Caco-2 (cell line): ENCODE data around the gene FAM117B. TPM values are rescaled to one million over a fixed set of nuclear protein-coding genes. Genes with fewer than 3 reads are reported as not detected.

Source experiments
- BruUV-seq: library from RNA; stranded (reverse); fragments of 400-500 nt; replicated peaks from 2 replicates; lab custom pipeline; 2021; lab: Mats Ljungman, UMichigan
- CTCF ChIA-PET: fragments of 300-600 bp; sonication (Branson Sonifier 250); formaldehyde crosslinking; loops from one replicate; lab custom pipeline; 2022; ENCODE audit warnings: antibody characterized with exemption; lab: Charles Lee
- POLR2A ChIA-PET: fragments of 300-600 bp; sonication (Branson Sonifier 250); formaldehyde crosslinking; loops from one replicate; lab custom pipeline; 2022; ENCODE audit warnings: antibody characterized with exemption; lab: Charles Lee
- DNase-seq, 2 experiments: peaks; one replicate each; pipeline versions ENCODE4 v3.0.0 to v3.0.0-alpha.2; 2020 to 2022
- H3K27me3 ChIP-seq: replicated peaks from 2 replicates; pipeline ENCODE4 v1.6.0; 2011; ENCODE audit warnings: low read length; ENCODE audit not compliant: control insufficient read depth, insufficient read depth
- H3K36me3 ChIP-seq: 2 replicates; pipeline ENCODE4 v1.5.1; 2011; ENCODE audit warnings: low read length; ENCODE audit not compliant: control insufficient read depth, insufficient read depth
- H3K4me1 ChIP-seq: fragments of 250-450 bp; sonication (Bioruptor Pico); 2 replicates; pipeline ENCODE4 v1.5.1; 2020; ENCODE audit warnings: mild to moderate bottlenecking
- H3K4me3 ChIP-seq: 2 replicates; pipeline ENCODE4 v1.5.1; 2011; ENCODE audit warnings: low read depth, mild to moderate bottlenecking, control low read depth, low read length
- H3K9me3 ChIP-seq: fragments of 250-450 bp; sonication (Bioruptor Pico); 2 replicates; pipeline ENCODE4 v1.5.1; 2020; ENCODE audit warnings: mild to moderate bottlenecking, moderate library complexity
- H3K27ac Mint-ChIP-seq: one replicate; pipeline ENCODE4 v1.8.0; 2022; ENCODE audit warnings: mixed read lengths; ENCODE audit not compliant: unreplicated experiment
- H3K27me3 Mint-ChIP-seq: one replicate; pipeline ENCODE4 v1.8.0; 2022; ENCODE audit warnings: mixed read lengths; ENCODE audit not compliant: insufficient read depth, unreplicated experiment
- H3K36me3 Mint-ChIP-seq: one replicate; pipeline ENCODE4 v1.8.0; 2022; ENCODE audit warnings: mild to moderate bottlenecking, mixed read lengths; ENCODE audit not compliant: insufficient read depth, unreplicated experiment
- H3K4me1 Mint-ChIP-seq: one replicate; pipeline ENCODE4 v1.8.0; 2022; ENCODE audit warnings: low read depth, mixed read lengths; ENCODE audit not compliant: unreplicated experiment
- H3K4me3 Mint-ChIP-seq: one replicate; pipeline ENCODE4 v1.8.0; 2022; ENCODE audit warnings: mild to moderate bottlenecking, moderate library complexity, mixed read lengths; ENCODE audit not compliant: unreplicated experiment
- H3K9me3 Mint-ChIP-seq: one replicate; pipeline ENCODE4 v1.8.0; 2022; ENCODE audit warnings: mixed read lengths; ENCODE audit not compliant: unreplicated experiment
- intact Hi-C: fragments of 100-400 bp; cut with micrococcal nuclease; formaldehyde crosslinking; loops from one replicate; pipeline ENCODE4 v1.10.0; 2022; ENCODE audit not compliant: unreplicated experiment
- total RNA-seq: library from RNA; stranded (reverse); gene quantifications from 2 replicates; pipeline ENCODE4 v1.2.3, GENCODE V29; 2022
- TF ChIP-seq, protein P1 (sequence below), 2 experiments: fragments of 200-600 bp in 1 of 2; IDR thresholded peaks; 1 replicate in 1 of 2; 2 replicates in 1 of 2; pipeline versions ENCODE4 v1.5.1 to v1.8.0; 2011 to 2022; ENCODE audit warnings: antibody characterized with exemption in 1 of 2, control low read depth in 1 of 2, inconsistent platforms in 1 of 2, low read depth in 1 of 2, low read length in 1 of 2, mild to moderate bottlenecking in 1 of 2, moderate library complexity in 1 of 2; ENCODE audit not compliant: insufficient read depth in 1 of 2, severe bottlenecking in 1 of 2, unreplicated experiment in 1 of 2

Gene FAM117B
- total RNA-seq, 1 experiment from 2014 or later = 9.8 TPM

DNA sequence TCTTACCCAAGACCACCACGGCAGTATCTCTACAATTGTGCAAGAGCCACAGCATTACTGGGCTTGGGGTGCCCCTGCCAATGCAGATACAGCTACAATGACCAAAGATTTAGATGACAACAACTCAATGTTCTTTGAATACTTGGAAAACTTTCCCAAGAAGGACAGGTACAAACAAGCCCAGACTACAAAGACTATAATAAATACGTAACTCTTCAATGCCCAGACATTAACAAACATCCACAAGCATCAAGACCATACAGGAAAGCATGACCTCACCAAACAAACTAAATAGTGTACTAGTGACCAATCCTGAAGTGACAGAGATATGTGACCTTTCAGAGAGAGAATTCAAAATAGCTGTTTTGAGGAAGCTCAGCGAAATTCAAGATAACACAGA lies 174.0 kb downstream of the FAM117B start:
- no peaks in the 10 kb centered on the region for H3K27me3 Mint-ChIP-seq
- TF ChIP-seq, protein P1, sequence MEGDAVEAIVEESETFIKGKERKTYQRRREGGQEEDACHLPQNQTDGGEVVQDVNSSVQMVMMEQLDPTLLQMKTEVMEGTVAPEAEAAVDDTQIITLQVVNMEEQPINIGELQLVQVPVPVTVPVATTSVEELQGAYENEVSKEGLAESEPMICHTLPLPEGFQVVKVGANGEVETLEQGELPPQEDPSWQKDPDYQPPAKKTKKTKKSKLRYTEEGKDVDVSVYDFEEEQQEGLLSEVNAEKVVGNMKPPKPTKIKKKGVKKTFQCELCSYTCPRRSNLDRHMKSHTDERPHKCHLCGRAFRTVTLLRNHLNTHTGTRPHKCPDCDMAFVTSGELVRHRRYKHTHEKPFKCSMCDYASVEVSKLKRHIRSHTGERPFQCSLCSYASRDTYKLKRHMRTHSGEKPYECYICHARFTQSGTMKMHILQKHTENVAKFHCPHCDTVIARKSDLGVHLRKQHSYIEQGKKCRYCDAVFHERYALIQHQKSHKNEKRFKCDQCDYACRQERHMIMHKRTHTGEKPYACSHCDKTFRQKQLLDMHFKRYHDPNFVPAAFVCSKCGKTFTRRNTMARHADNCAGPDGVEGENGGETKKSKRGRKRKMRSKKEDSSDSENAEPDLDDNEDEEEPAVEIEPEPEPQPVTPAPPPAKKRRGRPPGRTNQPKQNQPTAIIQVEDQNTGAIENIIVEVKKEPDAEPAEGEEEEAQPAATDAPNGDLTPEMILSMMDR (IDR thresholded peaks at IDR 0.05; ENCODE audit: insufficient read depth in 1 of 2, low read depth in 1 of 2, low read length in 1 of 2, severe bottlenecking in 1 of 2, unreplicated experiment in 1 of 2) = no peak
- CTCF ChIA-PET = no interaction called here
- no peak overlapping the region for H3K4me3 Mint-ChIP-seq
- H3K4me1 Mint-ChIP-seq = no peaks in the 10 kb centered on the region
- DNase-seq = no peak
- H3K27me3 ChIP-seq = no peaks in the 10 kb centered on the region
- peaks cover 4% of the 10 kb centered on the region for H3K36me3 Mint-ChIP-seq
- no peak overlapping the region for H3K27ac Mint-ChIP-seq
- intact Hi-C loops = no loop called here
- no peaks in the 10 kb centered on the region for H3K36me3 ChIP-seq
- no peaks in the 10 kb centered on the region for H3K9me3 ChIP-seq
- BruUV-seq = no TSS peak
- H3K4me1 ChIP-seq = no peaks in the 10 kb centered on the region
- H3K4me3 ChIP-seq = no peak overlapping the region
- POLR2A ChIA-PET = no interaction called here
- no peaks in the 10 kb centered on the region for H3K9me3 Mint-ChIP-seq

DNA sequence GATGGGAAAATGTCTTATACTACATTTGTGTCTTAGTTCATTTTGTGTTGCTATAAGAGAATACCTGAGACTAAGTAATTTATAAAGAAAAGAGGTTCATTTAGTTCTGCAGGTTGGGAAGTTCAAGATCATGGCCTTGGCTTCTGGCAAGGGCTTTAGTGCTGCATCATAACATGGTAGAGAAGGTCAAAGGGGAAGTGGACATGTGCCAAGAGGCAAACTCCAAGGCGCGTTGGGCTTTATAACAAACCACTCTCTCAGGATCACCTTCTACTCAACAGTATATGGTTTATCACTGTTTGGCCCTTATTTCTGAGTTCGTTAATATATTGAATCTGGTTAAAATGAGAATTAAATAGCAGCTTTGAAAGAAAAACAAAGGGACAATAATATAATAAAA lies 178.6 kb downstream of the FAM117B start:
- no peaks in the 10 kb centered on the region for H3K27me3 ChIP-seq
- TF ChIP-seq, protein P1 (IDR thresholded peaks at IDR 0.05; ENCODE audit: insufficient read depth in 1 of 2, low read depth in 1 of 2, low read length in 1 of 2, severe bottlenecking in 1 of 2, unreplicated experiment in 1 of 2) = no peak
- Mint-ChIP-seq H3K9me3 (no peaks in the 10 kb centered on the region), H3K36me3 (no peaks in the 10 kb centered on the region), H3K4me3 (no peak overlapping the region), H3K4me1 (peaks cover 8% of the 10 kb centered on the region), H3K27ac (no peak overlapping the region), H3K27me3 (no peaks in the 10 kb centered on the region)
- POLR2A ChIA-PET = no interaction called here
- no peak overlapping the region for H3K4me3 ChIP-seq
- CTCF ChIA-PET = no interaction called here
- intact Hi-C loops = no loop called here
- DNase-seq = no peak
- H3K9me3 ChIP-seq = no peaks in the 10 kb centered on the region
- H3K4me1 ChIP-seq = peaks cover 7% of the 10 kb centered on the region
- H3K36me3 ChIP-seq = no peaks in the 10 kb centered on the region
- BruUV-seq = no TSS peak

GRCh38 chr2:202814226-202814625 lies 179.5 kb downstream of the FAM117B start:
- Mint-ChIP-seq H3K27ac (no peak overlapping the region), H3K36me3 (no peaks in the 10 kb centered on the region), H3K27me3 (no peaks in the 10 kb centered on the region), H3K9me3 (no peaks in the 10 kb centered on the region), H3K4me3 (no peak overlapping the region), H3K4me1 (peaks cover 9% of the 10 kb centered on the region)
- ChIA-PET CTCF (no interaction called here), POLR2A (no interaction called here)
- Histone ChIP-seq H3K9me3 (no peaks in the 10 kb centered on the region), H3K4me1 (peaks cover 9% of the 10 kb centered on the region), H3K36me3 (no peaks in the 10 kb centered on the region), H3K4me3 (no peak overlapping the region), H3K27me3 (no peaks in the 10 kb centered on the region)
- intact Hi-C loops = no loop called here
- no TSS peak for BruUV-seq
- TF ChIP-seq, protein P1 (IDR thresholded peaks at IDR 0.05; ENCODE audit: insufficient read depth in 1 of 2, low read depth in 1 of 2, low read length in 1 of 2, severe bottlenecking in 1 of 2, unreplicated experiment in 1 of 2) = no peak
- no peak for DNase-seq
